Caco-2 (cell line): Measurements from ENCODE around the gene RASSF4. TPM values are rescaled to one million over a fixed set of nuclear protein-coding genes. Genes with fewer than 3 reads are reported as not detected.

Experiments used
- BruUV-seq: library from RNA; stranded (reverse); fragments of 400-500 nt; replicated peaks from 2 replicates; lab custom pipeline; 2021; lab: Mats Ljungman, UMichigan
- CTCF ChIA-PET: fragments of 300-600 bp; sonication (Branson Sonifier 250); formaldehyde crosslinking; loops from one replicate; lab custom pipeline; 2022; ENCODE audit warnings: antibody characterized with exemption; lab: Charles Lee
- POLR2A ChIA-PET: fragments of 300-600 bp; sonication (Branson Sonifier 250); formaldehyde crosslinking; loops from one replicate; lab custom pipeline; 2022; ENCODE audit warnings: antibody characterized with exemption; lab: Charles Lee
- DNase-seq, 2 experiments: peaks; one replicate each; pipeline versions ENCODE4 v3.0.0 to v3.0.0-alpha.2; 2020 to 2022
- H3K27me3 ChIP-seq: replicated peaks from 2 replicates; pipeline ENCODE4 v1.6.0; 2011; ENCODE audit warnings: low read length; ENCODE audit not compliant: control insufficient read depth, insufficient read depth
- H3K36me3 ChIP-seq: 2 replicates; pipeline ENCODE4 v1.5.1; 2011; ENCODE audit warnings: low read length; ENCODE audit not compliant: control insufficient read depth, insufficient read depth
- H3K4me1 ChIP-seq: fragments of 250-450 bp; sonication (Bioruptor Pico); 2 replicates; pipeline ENCODE4 v1.5.1; 2020; ENCODE audit warnings: mild to moderate bottlenecking
- H3K4me3 ChIP-seq: 2 replicates; pipeline ENCODE4 v1.5.1; 2011; ENCODE audit warnings: low read depth, mild to moderate bottlenecking, control low read depth, low read length
- H3K9me3 ChIP-seq: fragments of 250-450 bp; sonication (Bioruptor Pico); 2 replicates; pipeline ENCODE4 v1.5.1; 2020; ENCODE audit warnings: mild to moderate bottlenecking, moderate library complexity
- H3K27ac Mint-ChIP-seq: one replicate; pipeline ENCODE4 v1.8.0; 2022; ENCODE audit warnings: mixed read lengths; ENCODE audit not compliant: unreplicated experiment
- H3K27me3 Mint-ChIP-seq: one replicate; pipeline ENCODE4 v1.8.0; 2022; ENCODE audit warnings: mixed read lengths; ENCODE audit not compliant: insufficient read depth, unreplicated experiment
- H3K36me3 Mint-ChIP-seq: one replicate; pipeline ENCODE4 v1.8.0; 2022; ENCODE audit warnings: mild to moderate bottlenecking, mixed read lengths; ENCODE audit not compliant: insufficient read depth, unreplicated experiment
- H3K4me1 Mint-ChIP-seq: one replicate; pipeline ENCODE4 v1.8.0; 2022; ENCODE audit warnings: low read depth, mixed read lengths; ENCODE audit not compliant: unreplicated experiment
- H3K4me3 Mint-ChIP-seq: one replicate; pipeline ENCODE4 v1.8.0; 2022; ENCODE audit warnings: mild to moderate bottlenecking, moderate library complexity, mixed read lengths; ENCODE audit not compliant: unreplicated experiment
- H3K9me3 Mint-ChIP-seq: one replicate; pipeline ENCODE4 v1.8.0; 2022; ENCODE audit warnings: mixed read lengths; ENCODE audit not compliant: unreplicated experiment
- CTCF ChIP-seq, 2 experiments: fragments of 200-600 bp in 1 of 2; IDR thresholded peaks; 1 replicate in 1 of 2; 2 replicates in 1 of 2; pipeline versions ENCODE4 v1.5.1 to v1.8.0; 2011 to 2022; ENCODE audit warnings: antibody characterized with exemption in 1 of 2, control low read depth in 1 of 2, inconsistent platforms in 1 of 2, low read depth in 1 of 2, low read length in 1 of 2, mild to moderate bottlenecking in 1 of 2, moderate library complexity in 1 of 2; ENCODE audit not compliant: insufficient read depth in 1 of 2, severe bottlenecking in 1 of 2, unreplicated experiment in 1 of 2
- intact Hi-C: fragments of 100-400 bp; cut with micrococcal nuclease; formaldehyde crosslinking; loops from one replicate; pipeline ENCODE4 v1.10.0; 2022; ENCODE audit not compliant: unreplicated experiment
- total RNA-seq: library from RNA; stranded (reverse); gene quantifications from 2 replicates; pipeline ENCODE4 v1.2.3, GENCODE V29; 2022

The RASSF4 gene
- total RNA-seq, 1 experiment from 2014 or later: 55.6 TPM

DNA sequence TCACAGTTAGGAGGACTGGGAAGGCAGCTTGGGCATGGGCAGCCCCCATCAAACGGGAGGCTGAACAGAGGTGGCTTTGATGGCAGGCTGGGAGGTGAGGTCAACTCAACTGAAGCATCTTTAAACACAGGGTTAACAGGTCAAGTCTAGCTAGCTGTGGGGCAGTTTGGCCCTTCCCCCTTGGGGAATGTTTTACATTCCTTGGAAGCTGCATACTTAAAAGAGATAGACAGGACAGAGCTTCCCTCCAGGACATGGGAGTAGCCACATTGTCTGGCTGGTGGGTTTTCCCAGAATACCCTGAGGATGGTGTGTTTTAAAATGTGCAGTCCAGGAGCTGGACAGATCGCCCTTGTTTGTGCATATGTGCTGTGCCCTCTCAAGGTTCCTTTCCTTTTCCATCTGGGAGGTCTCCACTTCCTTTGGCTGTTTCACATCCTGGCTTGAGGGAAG is 6.8 kb upstream of the RASSF4 start:
- ChIA-PET POLR2A (interaction anchor here (1.9 kb wide), 1 partner anchor 26 kb away, joined by 10 read pairs; the partner anchor contains the start of gene DEPP1), CTCF (interaction anchor here (0.7 to 1.5 kb wide), 9 partner anchors 8 to 38 kb away, joined by 3 to 8 read pairs (median 3); partner anchors contain the start of gene DEPP1)
- DNase-seq: peak; percentile 76 to 85
- H3K27me3 Mint-ChIP-seq: no peaks in the 10 kb centered on the region
- H3K4me1 Mint-ChIP-seq: peaks cover 47% of the 10 kb centered on the region
- no peaks in the 10 kb centered on the region for H3K9me3 ChIP-seq
- TF ChIP-seq CTCF (IDR thresholded peaks at IDR 0.05; ENCODE audit: insufficient read depth in 1 of 2, low read depth in 1 of 2, low read length in 1 of 2, severe bottlenecking in 1 of 2, unreplicated experiment in 1 of 2): no peak
- no TSS peak for BruUV-seq
- peak overlapping the region; percentile 21 for H3K4me3 Mint-ChIP-seq
- intact Hi-C loops: loop anchor here (1.0 kb wide), 3 partner anchors 13 to 37 kb away; no protein-coding TSS in a partner anchor
- H3K4me3 ChIP-seq: no peak overlapping the region
- no peaks in the 10 kb centered on the region for H3K27me3 ChIP-seq
- H3K9me3 Mint-ChIP-seq: no peaks in the 10 kb centered on the region
- H3K27ac Mint-ChIP-seq: peak overlapping the region; percentile 8
- H3K36me3 Mint-ChIP-seq: peaks cover 20% of the 10 kb centered on the region
- H3K4me1 ChIP-seq: peaks cover 55% of the 10 kb centered on the region
- H3K36me3 ChIP-seq: 0 out of 2 replicates have a peak, but pooled peaks cover 4% of the 10 kb centered on the region

DNA sequence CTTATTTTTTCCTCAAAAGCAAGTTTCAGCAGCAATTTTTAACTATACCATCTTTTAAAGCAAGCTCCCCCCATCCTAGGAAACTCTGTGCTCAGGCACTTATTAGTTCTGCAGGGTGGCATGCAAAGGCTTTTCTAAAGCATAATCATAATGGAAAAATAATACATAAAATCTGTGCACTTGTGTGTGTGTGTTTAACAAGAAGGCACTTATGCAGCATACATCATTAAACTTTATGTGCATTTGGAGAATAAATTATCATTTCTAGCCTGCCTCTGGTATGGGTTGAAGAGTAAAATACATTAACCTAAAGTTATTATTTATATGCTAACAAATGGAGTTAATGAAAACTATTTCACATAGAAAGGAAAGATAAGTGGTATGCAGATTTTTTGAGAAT is 5.6 kb upstream of the RASSF4 start:
- ChIA-PET CTCF (interaction anchor here (0.6 kb wide), 1 partner anchor 45 kb away, joined by 4 read pairs; no protein-coding TSS in a partner anchor), POLR2A (no interaction called here)
- H3K27me3 Mint-ChIP-seq: no peaks in the 10 kb centered on the region
- Histone ChIP-seq H3K27me3 (no peaks in the 10 kb centered on the region), H3K4me3 (no peak overlapping the region), H3K9me3 (no peaks in the 10 kb centered on the region), H3K4me1 (peaks cover 59% of the 10 kb centered on the region), H3K36me3 (0 out of 2 replicates have a peak, but pooled peaks cover 4% of the 10 kb centered on the region)
- H3K4me3 Mint-ChIP-seq: no peak overlapping the region
- H3K36me3 Mint-ChIP-seq: peaks cover 20% of the 10 kb centered on the region
- H3K9me3 Mint-ChIP-seq: no peaks in the 10 kb centered on the region
- intact Hi-C loops: no loop called here
- DNase-seq: no peak
- no TSS peak for BruUV-seq
- H3K27ac Mint-ChIP-seq: no peak overlapping the region
- no peak for TF ChIP-seq CTCF (IDR thresholded peaks at IDR 0.05; ENCODE audit: insufficient read depth in 1 of 2, low read depth in 1 of 2, low read length in 1 of 2, severe bottlenecking in 1 of 2, unreplicated experiment in 1 of 2)
- H3K4me1 Mint-ChIP-seq: peaks cover 37% of the 10 kb centered on the region

GRCh38 chr10:44954962-44955361 is 4.6 kb upstream of the RASSF4 start:
- H3K36me3 ChIP-seq: 0 out of 2 replicates have a peak, but pooled peaks cover 4% of the 10 kb centered on the region
- H3K9me3 Mint-ChIP-seq: no peaks in the 10 kb centered on the region
- peak overlapping the region; percentile 21 for H3K27ac Mint-ChIP-seq
- no peak for DNase-seq
- no peaks in the 10 kb centered on the region for H3K9me3 ChIP-seq
- POLR2A ChIA-PET: no interaction called here
- no peaks in the 10 kb centered on the region for H3K27me3 ChIP-seq
- no peak overlapping the region for H3K4me3 ChIP-seq
- no TSS peak for BruUV-seq
- intact Hi-C loops: no loop called here
- H3K4me1 ChIP-seq: peaks cover 50% of the 10 kb centered on the region
- CTCF ChIA-PET: no interaction called here
- peaks cover 31% of the 10 kb centered on the region for H3K4me1 Mint-ChIP-seq
- no peaks in the 10 kb centered on the region for H3K27me3 Mint-ChIP-seq
- peaks cover 18% of the 10 kb centered on the region for H3K36me3 Mint-ChIP-seq
- no peak for TF ChIP-seq CTCF (IDR thresholded peaks at IDR 0.05; ENCODE audit: insufficient read depth in 1 of 2, low read depth in 1 of 2, low read length in 1 of 2, severe bottlenecking in 1 of 2, unreplicated experiment in 1 of 2)
- no peak overlapping the region for H3K4me3 Mint-ChIP-seq
